ENCODE measurements around the gene RTN4RL1.

The RTN4RL1 gene

DNA sequence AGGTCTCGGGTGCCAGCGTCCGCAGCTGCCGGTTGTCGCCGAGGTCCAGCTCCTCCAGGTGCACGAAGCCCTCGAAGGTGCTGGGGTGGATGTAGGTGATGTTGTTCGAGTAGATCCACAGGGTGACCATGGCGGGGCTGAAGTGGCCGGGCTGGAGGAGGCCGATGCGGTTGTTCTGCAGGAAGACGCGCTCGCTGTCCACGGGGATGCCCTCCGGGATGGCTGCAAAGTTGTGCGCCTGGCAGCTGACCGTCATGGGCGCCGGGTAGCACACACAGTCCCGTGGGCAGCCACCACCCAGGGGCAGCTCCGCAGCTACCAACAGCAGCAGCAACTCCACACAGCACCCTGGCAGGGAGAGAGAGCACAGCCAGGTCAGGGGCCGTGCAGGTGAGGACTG is 87.7 kb downstream of the RTN4RL1 start:
- no peak for TF ChIP-seq CTCF (IDR thresholded peaks at IDR 0.05)

- no peak for TF ChIP-seq CTCF (IDR thresholded peaks at IDR 0.05)
These were observed 88.4 kb downstream of the RTN4RL1 start for GRCh38 chr17:1936766-1937165.

DNA sequence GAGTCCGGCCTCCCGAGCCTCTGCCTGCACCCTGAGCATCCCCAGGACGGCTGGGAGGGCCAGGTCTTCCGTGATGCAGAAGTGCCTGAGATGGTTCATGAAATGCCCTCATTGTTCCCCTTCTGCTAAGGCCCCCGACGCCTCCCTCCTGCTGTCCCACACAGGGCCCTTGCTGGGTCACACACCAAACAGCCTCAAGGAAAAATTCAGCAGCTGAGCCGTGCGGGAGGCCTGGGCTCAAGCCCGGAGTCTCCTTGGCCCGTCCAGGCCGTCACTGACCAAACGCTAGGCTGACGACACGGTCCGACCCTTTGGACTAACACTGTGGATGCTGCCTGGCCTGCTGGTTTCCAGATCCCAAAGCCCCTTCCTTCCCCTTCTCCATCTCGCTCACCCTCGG is 90.2 kb downstream of the RTN4RL1 start:
- TF ChIP-seq CTCF (IDR thresholded peaks at IDR 0.05): no peak

DNA sequence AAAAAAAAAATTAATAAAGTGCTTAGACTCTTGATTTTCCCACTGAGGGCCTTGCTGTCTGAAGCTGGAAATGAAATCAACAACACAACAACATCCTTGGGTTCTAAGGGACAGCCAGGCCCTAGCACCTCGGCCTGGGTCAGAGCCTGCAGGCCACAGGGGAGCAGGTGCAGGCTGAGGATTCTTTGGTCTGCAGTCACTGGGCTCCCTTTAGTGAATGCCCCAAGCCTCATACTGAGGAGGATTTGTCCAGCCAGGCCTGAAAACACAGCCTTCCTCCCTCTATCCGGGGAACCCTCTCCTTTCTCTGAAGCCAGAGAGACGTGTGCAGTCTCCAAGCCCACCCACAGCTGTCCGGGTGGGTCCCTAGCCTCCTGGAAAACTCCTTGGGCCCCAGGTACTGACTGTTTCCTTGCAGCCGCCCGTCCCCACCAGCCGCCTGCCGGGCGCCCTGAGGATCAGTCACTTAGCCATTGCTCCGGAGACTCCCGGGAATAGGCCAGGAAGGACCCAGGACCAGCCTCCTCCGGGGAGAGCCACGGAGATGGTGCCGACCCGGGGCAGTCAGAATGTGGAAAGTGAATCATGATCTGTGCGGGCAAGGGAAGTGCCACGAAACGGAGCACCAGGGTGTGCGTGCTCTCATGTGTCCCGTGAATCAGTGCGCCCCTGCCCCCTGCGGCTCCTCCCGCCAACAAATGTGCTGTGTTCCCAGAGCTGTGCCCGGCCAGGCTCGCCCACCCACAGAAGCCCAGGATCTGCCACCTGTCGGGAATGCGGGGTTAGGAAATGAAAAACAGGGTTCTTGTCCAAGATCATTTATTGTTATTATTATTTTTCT is 91.0 kb downstream of the RTN4RL1 start:
- no peak for TF ChIP-seq CTCF (IDR thresholded peaks at IDR 0.05)

- TF ChIP-seq CTCF (IDR thresholded peaks at IDR 0.05): no peak
These were observed 93.1 kb downstream of the RTN4RL1 start for GRCh38 chr17:1931844-1932579.

- no peak for TF ChIP-seq CTCF (IDR thresholded peaks at IDR 0.05)
These were observed 94.8 kb downstream of the RTN4RL1 start for GRCh38 chr17:1930337-1930645.

- no peak for TF ChIP-seq CTCF (IDR thresholded peaks at IDR 0.05)
These were observed 96.2 kb downstream of the RTN4RL1 start for GRCh38 chr17:1928976-1929375.
